Measurements from ENCODE around the gene CTNNBL1.

The CTNNBL1 gene

DNA sequence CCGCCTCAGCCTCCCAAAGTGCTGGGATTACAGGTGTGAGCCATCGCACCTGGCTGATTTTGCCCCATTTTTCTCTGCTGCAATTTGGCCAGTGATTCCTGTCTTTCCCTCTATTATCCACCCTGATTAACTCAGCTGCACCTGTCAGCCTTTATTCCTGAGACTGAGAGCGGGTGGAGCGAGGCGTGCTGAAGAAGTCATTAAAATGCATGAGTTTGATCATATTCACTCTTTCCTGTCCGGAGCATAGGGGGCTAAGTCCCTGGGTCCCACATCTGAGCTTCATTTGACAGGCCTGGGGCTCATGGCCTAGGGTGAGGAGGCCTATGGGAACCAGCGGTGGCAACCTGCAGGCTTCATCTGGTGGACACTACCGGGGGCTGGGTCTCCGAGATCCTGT lies 25.7 kb upstream of the CTNNBL1 start:
- Histone ChIP-seq H3K9me3 (ENCODE audit: insufficient read depth, low read depth, low read length) (peaks cover 2% of the 10 kb centered on the region), H4K8ac (ENCODE audit: low read depth, low read length) (no peak overlapping the region), H3K4me3 (ENCODE audit: low read depth, low read length) (no peak overlapping the region), H3K23ac (ENCODE audit: low read length) (no peak overlapping the region), H2AFZ (ENCODE audit: insufficient read depth, low read length, poor library complexity) (no peak overlapping the region), H3K9ac (ENCODE audit: low read length) (no peak overlapping the region), H2AK5ac (ENCODE audit: low read length) (no peak overlapping the region), H3K27ac (ENCODE audit: low read depth, low read length) (no peak overlapping the region), H3K4ac (ENCODE audit: low read depth, low read length) (no peak overlapping the region), H3K14ac (ENCODE audit: low read length) (no peak overlapping the region), H4K91ac (ENCODE audit: low read depth, low read length) (no peak overlapping the region), H2BK120ac (ENCODE audit: insufficient read depth, low read length, poor library complexity) (no peak overlapping the region), H3K4me2 (ENCODE audit: low read length) (no peak overlapping the region), H3K79me1 (ENCODE audit: low read length) (no peaks in the 10 kb centered on the region), H4K12ac (ENCODE audit: low read depth, low read length) (no peak overlapping the region), H3K36me3 (ENCODE audit: control insufficient read depth in 1 of 2, insufficient read depth in 2 of 2, low read length in 2 of 2) (no peaks in the 10 kb centered on the region), H2BK12ac (ENCODE audit: low read length) (no peak overlapping the region), H2BK5ac (ENCODE audit: low read depth, low read length, poor library complexity) (no peak overlapping the region), H3K4me1 (ENCODE audit: control insufficient read depth in 1 of 2, insufficient read depth in 2 of 2, low read length in 2 of 2) (peaks cover 4 to 5% of the 10 kb centered on the region in 2 experiments), H3K18ac (ENCODE audit: low read length) (no peak overlapping the region), H3K79me2 (ENCODE audit: control insufficient read depth, insufficient read depth, low read length, poor library complexity) (no peaks in the 10 kb centered on the region), H3K27me3 (ENCODE audit: insufficient read depth, low read length) (no peaks in the 10 kb centered on the region)
- WGBS (ENCODE audit: extremely low coverage, insufficient coverage, insufficient read length) = no CpG with 5 or more reads among the region's 9 CpGs
- no peak for DNase-seq

DNA sequence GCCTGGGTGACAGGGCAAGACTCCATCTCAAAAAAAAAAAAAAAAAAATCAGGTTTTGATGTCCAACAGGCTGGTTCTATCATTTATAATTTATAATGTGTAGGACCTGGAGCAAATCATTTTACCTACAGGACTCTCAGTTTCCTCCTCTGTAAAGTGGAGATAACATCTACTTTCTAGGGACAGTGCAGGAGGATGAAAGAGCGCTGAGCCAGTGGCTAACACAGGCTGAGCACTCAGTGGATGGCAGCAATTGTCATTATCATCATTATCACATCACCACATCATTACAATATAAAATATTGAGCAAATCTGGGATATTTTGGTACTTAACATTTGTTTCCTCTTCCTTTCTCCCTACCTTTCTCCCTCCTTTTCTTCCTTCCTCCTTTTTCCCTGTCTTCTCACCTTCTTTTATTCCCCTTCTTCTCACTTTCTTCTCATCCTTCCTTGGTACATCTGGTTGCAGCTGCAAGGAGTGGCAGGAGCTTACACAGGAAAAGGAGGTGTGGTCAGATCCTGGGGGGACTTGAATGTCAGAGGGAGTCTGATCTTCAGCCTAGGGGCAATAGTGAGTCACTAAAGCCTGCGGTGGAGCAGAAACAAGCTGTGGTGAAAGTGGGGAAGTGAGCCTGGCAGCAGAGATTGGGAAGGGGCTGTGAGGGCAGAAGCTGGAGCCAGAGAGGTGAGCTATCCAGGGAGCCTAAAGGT lies 24.6 kb upstream of the CTNNBL1 start:
- H2BK120ac ChIP-seq (ENCODE audit: insufficient read depth, low read length, poor library complexity) = no peak overlapping the region
- no peaks in the 10 kb centered on the region for H3K36me3 ChIP-seq (ENCODE audit: control insufficient read depth in 1 of 2, insufficient read depth in 2 of 2, low read length in 2 of 2)
- no peak overlapping the region for H3K4ac ChIP-seq (ENCODE audit: low read depth, low read length)
- no peak overlapping the region for H3K23ac ChIP-seq (ENCODE audit: low read length)
- DNase-seq = no peak
- no peak overlapping the region for H2AK5ac ChIP-seq (ENCODE audit: low read length)
- H2BK5ac ChIP-seq (ENCODE audit: low read depth, low read length, poor library complexity) = no peak overlapping the region
- no peak overlapping the region for H4K8ac ChIP-seq (ENCODE audit: low read depth, low read length)
- no peak overlapping the region for H3K18ac ChIP-seq (ENCODE audit: low read length)
- H4K12ac ChIP-seq (ENCODE audit: low read depth, low read length) = no peak overlapping the region
- H3K27ac ChIP-seq (ENCODE audit: low read depth, low read length) = no peak overlapping the region
- no peak overlapping the region for H2BK12ac ChIP-seq (ENCODE audit: low read length)
- H3K9me3 ChIP-seq (ENCODE audit: insufficient read depth, low read depth, low read length) = peaks cover 2% of the 10 kb centered on the region
- H3K14ac ChIP-seq (ENCODE audit: low read length) = no peak overlapping the region
- no peak overlapping the region for H2AFZ ChIP-seq (ENCODE audit: insufficient read depth, low read length, poor library complexity)
- H3K79me1 ChIP-seq (ENCODE audit: low read length) = no peaks in the 10 kb centered on the region
- H3K79me2 ChIP-seq (ENCODE audit: control insufficient read depth, insufficient read depth, low read length, poor library complexity) = no peaks in the 10 kb centered on the region
- no peak overlapping the region for H3K4me3 ChIP-seq (ENCODE audit: low read depth, low read length)
- peak overlapping the region; percentile 11 for H3K9ac ChIP-seq (ENCODE audit: low read length)
- WGBS (ENCODE audit: extremely low coverage, insufficient coverage, insufficient read length) = no CpG with 5 or more reads among the region's 2 CpGs
- no peak overlapping the region for H3K4me2 ChIP-seq (ENCODE audit: low read length)
- no peak overlapping the region for H4K91ac ChIP-seq (ENCODE audit: low read depth, low read length)
- H3K4me1 ChIP-seq (ENCODE audit: control insufficient read depth in 1 of 2, insufficient read depth in 2 of 2, low read length in 2 of 2) = peaks cover 4 to 5% of the 10 kb centered on the region in 2 experiments
- no peaks in the 10 kb centered on the region for H3K27me3 ChIP-seq (ENCODE audit: insufficient read depth, low read length)

DNA sequence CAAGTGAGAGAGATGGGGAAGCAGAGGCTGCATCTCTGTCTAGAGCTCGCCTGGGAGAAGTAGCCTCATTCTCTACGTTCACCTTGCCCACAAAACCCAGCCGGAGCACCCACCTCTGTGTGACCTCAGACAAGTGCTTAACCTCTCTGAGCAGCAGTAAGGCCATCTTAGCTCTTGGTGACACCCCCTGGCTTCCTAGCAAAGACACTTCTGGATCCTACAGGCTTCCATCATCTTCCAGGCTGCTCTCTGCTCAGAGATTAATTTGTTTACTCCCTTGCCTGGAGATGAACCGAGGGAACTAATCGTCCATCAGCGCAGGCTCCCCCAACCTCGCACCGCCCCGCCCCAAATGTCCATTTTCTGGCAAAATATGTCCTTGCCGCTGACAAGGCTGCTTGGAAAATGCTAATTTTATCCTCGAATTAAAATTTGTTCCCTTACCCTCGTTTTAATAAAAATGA lies 24.0 kb upstream of the CTNNBL1 start:
- Histone ChIP-seq H3K4me3 (ENCODE audit: low read depth, low read length) (no peak overlapping the region), H3K18ac (ENCODE audit: low read length) (no peak overlapping the region), H3K27me3 (ENCODE audit: insufficient read depth, low read length) (no peaks in the 10 kb centered on the region), H2AFZ (ENCODE audit: insufficient read depth, low read length, poor library complexity) (no peak overlapping the region), H2AK5ac (ENCODE audit: low read length) (no peak overlapping the region), H2BK5ac (ENCODE audit: low read depth, low read length, poor library complexity) (no peak overlapping the region), H3K4me1 (ENCODE audit: control insufficient read depth in 1 of 2, insufficient read depth in 2 of 2, low read length in 2 of 2) (peaks cover 4 to 5% of the 10 kb centered on the region in 2 experiments), H3K9ac (ENCODE audit: low read length) (peak overlapping the region; percentile 11), H3K9me3 (ENCODE audit: insufficient read depth, low read depth, low read length) (peaks cover 2% of the 10 kb centered on the region), H4K12ac (ENCODE audit: low read depth, low read length) (no peak overlapping the region), H3K36me3 (ENCODE audit: control insufficient read depth in 1 of 2, insufficient read depth in 2 of 2, low read length in 2 of 2) (no peaks in the 10 kb centered on the region), H3K27ac (ENCODE audit: low read depth, low read length) (no peak overlapping the region), H3K79me2 (ENCODE audit: control insufficient read depth, insufficient read depth, low read length, poor library complexity) (no peaks in the 10 kb centered on the region), H4K91ac (ENCODE audit: low read depth, low read length) (no peak overlapping the region), H3K4me2 (ENCODE audit: low read length) (no peak overlapping the region), H3K4ac (ENCODE audit: low read depth, low read length) (no peak overlapping the region), H2BK120ac (ENCODE audit: insufficient read depth, low read length, poor library complexity) (no peak overlapping the region), H2BK12ac (ENCODE audit: low read length) (no peak overlapping the region), H3K23ac (ENCODE audit: low read length) (no peak overlapping the region), H3K79me1 (ENCODE audit: low read length) (no peaks in the 10 kb centered on the region), H3K14ac (ENCODE audit: low read length) (no peak overlapping the region), H4K8ac (ENCODE audit: low read depth, low read length) (no peak overlapping the region)
- DNase-seq = no peak
- no CpG with 5 or more reads among the region's 12 CpGs for WGBS (ENCODE audit: extremely low coverage, insufficient coverage, insufficient read length)

DNA sequence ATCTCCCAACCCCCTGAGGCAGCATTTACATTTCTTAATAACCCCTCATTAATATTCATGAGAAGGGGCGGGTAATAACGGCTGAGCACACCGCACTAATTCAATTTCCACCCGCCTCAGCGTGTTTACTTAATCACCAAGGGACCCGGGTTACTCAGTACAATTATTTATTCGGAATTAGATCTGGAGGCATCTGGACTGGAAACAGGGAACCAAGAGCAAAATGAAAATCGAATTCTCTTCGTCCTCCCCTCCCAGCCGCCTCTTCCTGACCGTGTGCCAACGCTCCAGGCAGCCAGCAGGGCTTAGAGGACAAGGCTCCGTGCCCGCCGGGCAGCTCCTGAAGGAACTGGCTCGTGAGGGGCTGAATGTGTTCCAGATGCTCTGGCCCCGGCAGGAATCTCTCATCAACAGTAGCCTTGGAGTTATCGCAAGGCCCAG lies 23.5 kb upstream of the CTNNBL1 start:
- Histone ChIP-seq H4K8ac (ENCODE audit: low read depth, low read length) (no peak overlapping the region), H3K79me2 (ENCODE audit: control insufficient read depth, insufficient read depth, low read length, poor library complexity) (no peaks in the 10 kb centered on the region), H2AFZ (ENCODE audit: insufficient read depth, low read length, poor library complexity) (no peak overlapping the region), H2AK5ac (ENCODE audit: low read length) (no peak overlapping the region), H3K4me1 (ENCODE audit: control insufficient read depth in 1 of 2, insufficient read depth in 2 of 2, low read length in 2 of 2) (peaks cover 4 to 5% of the 10 kb centered on the region in 2 experiments), H3K4me3 (ENCODE audit: low read depth, low read length) (no peak overlapping the region), H3K27ac (ENCODE audit: low read depth, low read length) (no peak overlapping the region), H2BK5ac (ENCODE audit: low read depth, low read length, poor library complexity) (no peak overlapping the region), H3K36me3 (ENCODE audit: control insufficient read depth in 1 of 2, insufficient read depth in 2 of 2, low read length in 2 of 2) (no peaks in the 10 kb centered on the region), H4K12ac (ENCODE audit: low read depth, low read length) (no peak overlapping the region), H2BK120ac (ENCODE audit: insufficient read depth, low read length, poor library complexity) (no peak overlapping the region), H3K4ac (ENCODE audit: low read depth, low read length) (no peak overlapping the region), H4K91ac (ENCODE audit: low read depth, low read length) (no peak overlapping the region), H2BK12ac (ENCODE audit: low read length) (no peak overlapping the region), H3K79me1 (ENCODE audit: low read length) (no peaks in the 10 kb centered on the region), H3K18ac (ENCODE audit: low read length) (no peak overlapping the region), H3K23ac (ENCODE audit: low read length) (no peak overlapping the region), H3K9ac (ENCODE audit: low read length) (no peak overlapping the region), H3K14ac (ENCODE audit: low read length) (no peak overlapping the region), H3K4me2 (ENCODE audit: low read length) (no peak overlapping the region), H3K9me3 (ENCODE audit: insufficient read depth, low read depth, low read length) (peaks cover 2% of the 10 kb centered on the region), H3K27me3 (ENCODE audit: insufficient read depth, low read length) (no peaks in the 10 kb centered on the region)
- DNase-seq = no peak
- no CpG with 5 or more reads among the region's 18 CpGs for WGBS (ENCODE audit: extremely low coverage, insufficient coverage, insufficient read length)
